IPS DF 4.7 (cell line): ENCODE results near the gene LRRC55.

Experiments used
- DNase-seq: peaks from one replicate; pipeline ENCODE4 v3.0.0-alpha.2; 2013; ENCODE audit warnings: low spot score; ENCODE audit errors: extremely low read depth

LRRC55 gene

DNA sequence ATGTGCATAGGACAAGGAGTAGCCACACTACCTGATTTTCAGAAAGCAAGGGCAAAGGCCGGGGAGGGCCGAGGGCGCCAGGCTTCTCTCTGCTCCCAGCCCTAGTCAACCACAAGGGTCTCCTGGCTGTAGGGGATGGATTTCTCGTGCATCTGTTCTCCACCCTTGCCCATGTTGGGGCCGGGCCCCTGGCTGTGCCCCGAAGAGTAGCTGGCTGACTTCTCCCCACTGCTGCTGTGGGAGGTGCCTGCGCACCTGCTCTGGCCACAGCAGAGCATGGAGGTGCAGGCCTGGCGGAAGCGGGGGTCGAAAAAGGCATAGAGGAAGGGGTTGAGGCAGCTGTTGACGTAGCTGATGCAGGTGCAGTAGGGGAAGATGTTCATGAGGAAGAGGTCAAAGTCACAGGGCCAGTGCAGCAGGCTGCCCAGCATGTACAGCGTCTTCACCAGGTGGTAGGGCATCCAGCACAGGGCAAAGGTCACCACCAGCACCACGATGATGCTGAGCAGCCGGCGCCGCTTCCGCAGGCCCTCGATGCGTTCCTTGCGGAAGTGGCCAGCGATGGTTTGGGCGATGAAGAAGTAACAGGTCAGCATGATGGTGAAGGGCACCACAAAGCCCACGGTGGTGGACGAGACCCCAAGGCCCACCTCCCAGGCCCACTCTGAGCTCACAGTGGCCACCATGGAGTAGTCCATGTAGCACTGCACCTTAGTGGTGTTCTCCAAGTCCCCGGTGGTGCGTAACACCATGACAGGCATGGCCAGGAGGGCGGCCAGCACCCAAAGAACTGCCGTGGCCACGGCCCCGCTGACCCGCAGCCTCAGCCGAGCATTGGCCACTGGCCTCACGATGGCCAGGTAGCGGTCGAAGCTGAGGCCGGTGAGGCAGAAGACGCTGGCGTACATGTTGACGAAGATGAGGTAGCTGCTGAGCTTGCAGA, 54.3 kb downstream of the LRRC55 start:
- DNase-seq: no peak

DNA sequence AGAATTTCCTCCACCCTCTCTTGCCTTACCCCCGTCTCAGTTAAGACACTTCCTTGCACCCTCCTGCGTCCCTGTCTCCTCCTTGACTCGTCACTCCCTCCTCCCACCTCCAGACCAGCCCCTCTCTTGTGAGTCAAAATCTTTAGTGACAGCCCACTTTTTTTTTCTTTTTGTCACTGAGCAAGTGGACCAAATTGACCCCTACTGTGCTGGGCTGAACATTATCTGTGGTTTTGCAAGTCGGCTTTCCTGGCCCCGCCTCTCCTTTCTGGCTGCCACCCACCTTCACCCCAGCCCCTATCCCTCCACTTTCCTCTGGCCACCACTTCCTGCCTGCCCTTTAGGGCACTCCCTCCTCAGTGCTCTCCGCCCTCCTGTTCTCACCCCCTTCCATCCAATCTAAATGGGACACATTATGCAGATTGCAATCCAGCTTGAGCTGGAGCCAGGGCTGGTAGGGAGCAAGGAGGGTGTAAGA, 55.5 kb downstream of the LRRC55 start, which contains the start of gene APLNR:
TSS of gene APLNR (minus strand) at position 47 of the 478 bp plus-strand sequence. CDS start 246 bp downstream, outside the sequence.
- no peak for DNase-seq

DNA sequence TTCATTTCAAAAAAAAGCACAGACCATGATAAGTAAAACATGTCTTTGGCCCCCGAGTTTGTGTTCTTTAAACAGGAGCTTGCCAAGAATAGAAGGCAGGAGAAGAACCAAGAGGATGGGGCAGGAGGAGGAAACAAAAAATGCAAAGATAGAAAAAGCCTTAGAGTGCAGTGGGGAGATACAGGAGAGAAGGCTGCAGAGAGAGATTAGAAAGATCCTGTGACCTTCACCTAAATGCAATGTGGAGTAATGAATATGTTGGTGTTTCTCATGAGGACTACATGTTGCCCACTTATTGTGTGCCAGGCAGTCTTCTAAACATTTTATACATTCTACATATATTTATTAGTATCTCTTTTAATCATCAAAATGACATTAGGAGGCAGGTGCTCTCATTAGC, 57.6 kb downstream of the LRRC55 start:
- no peak for DNase-seq

DNA sequence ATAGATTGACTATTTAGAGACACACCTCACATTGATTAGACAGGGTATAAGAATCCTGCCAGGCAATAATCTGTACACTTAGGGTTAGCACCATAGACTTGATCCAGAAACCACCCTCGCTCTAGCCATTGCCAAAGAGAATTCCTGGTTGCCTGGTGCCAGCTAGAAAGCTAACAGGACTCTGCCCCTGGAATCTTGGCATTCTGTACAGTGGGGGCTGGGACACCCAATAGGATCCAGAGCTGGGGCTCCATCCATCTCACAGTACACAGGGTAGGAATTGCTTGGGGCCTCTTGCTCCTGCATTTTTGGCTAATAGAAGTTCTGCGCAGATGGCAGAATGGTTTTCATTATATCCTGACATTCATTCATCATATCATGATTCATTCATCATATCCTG, 58.3 kb downstream of the LRRC55 start:
- no peak for DNase-seq

DNA sequence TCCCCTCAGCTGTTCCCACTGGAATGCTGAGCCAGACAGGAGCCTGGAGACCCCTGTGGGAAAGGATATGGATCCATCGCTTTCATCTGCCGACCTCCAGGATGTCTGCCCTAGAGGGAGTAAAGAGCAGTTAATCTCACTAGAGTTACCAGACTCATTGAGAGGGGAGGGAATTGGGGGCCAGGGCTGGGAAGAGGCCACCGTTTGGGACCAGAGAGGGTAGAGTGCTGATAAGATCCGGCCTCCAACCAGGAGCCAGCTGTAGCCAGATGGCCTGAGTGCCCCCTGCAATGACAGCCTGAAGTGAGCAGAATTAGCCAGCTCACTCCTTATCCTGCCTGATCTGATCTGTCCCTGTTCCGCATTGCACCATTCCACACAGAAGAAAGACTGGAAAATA, 59.0 kb downstream of the LRRC55 start:
- DNase-seq: no peak
